ENCODE data around the gene RTN4RL1.

GRCh38 chr17:1997289-1997926 is 27.7 kb downstream of the RTN4RL1 start:
- TF ChIP-seq CTCF (IDR thresholded peaks at IDR 0.05; ENCODE audit: insufficient read depth, low read length, poor library complexity, severe bottlenecking) (no peak), EZH2phosphoT487 (conservative IDR thresholded peaks at IDR 0.05; ENCODE audit: low read length) (no peak)

Measured in SU-DHL-6 (cell line).